Activated naive CD4-positive, alpha-beta T cell treated with anti-CD3 and anti-CD28 coated beads, Interleukin-2, amount 10 ng/mL, durations not matched to agents 7 days and 5 days (primary cell): ENCODE data around the gene RPTOR.
A peak's percentile ranks its signal among the peaks of the same experiment; 100 is the strongest.

Experiments
- CTCF ChIA-PET: fragments of 350-600 bp; sonication (Branson Sonifier 250); formaldehyde crosslinking; loops from one replicate; lab custom pipeline; 2021; ENCODE audit warnings: antibody characterized with exemption; lab: Charles Lee
- DNase-seq: peaks from one replicate; pipeline ENCODE4 v3.0.0-alpha.2; 2020
- H3K27ac Mint-ChIP-seq: one replicate; pipeline ENCODE4 v1.8.0; 2021; ENCODE audit warnings: mild to moderate bottlenecking, moderate library complexity, mixed read lengths
- H3K27me3 Mint-ChIP-seq: one replicate; pipeline ENCODE4 v1.8.0; 2021; ENCODE audit warnings: mild to moderate bottlenecking, mixed read lengths
- H3K36me3 Mint-ChIP-seq: one replicate; pipeline ENCODE4 v1.8.0; 2021; ENCODE audit warnings: mixed read lengths
- H3K4me1 Mint-ChIP-seq: one replicate; pipeline ENCODE4 v1.8.0; 2021; ENCODE audit warnings: mixed read lengths
- H3K4me3 Mint-ChIP-seq: one replicate; pipeline ENCODE4 v1.8.0; 2021; ENCODE audit warnings: mild to moderate bottlenecking, moderate library complexity, mixed read lengths
- H3K9me3 Mint-ChIP-seq: one replicate; pipeline ENCODE4 v1.8.0; 2021; ENCODE audit warnings: mixed read lengths

RPTOR gene

DNA sequence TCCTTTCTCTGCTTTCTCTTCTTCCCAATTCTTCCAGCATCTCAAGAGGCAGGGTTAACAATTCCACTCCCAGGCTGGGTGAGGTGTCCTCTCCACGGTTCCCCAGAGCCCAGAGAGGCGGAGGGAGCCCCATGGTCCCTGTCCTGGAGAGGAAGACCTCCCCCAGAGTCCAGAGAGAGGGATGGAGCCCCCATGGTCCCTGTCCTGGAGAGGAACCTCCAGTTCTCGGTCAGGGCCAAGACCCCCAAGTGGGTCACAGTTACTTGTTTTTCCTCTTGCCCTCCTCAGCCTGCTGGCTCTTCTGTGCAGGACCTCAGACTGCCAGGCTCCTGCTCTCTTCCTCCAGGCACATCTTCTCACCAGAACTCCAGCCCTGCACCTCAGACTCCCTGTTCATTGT is 135.2 kb downstream of the RPTOR start:
- Mint-ChIP-seq H3K4me1 (peaks cover 60% of the 10 kb centered on the region), H3K27ac (peak overlapping the region; percentile 92)

GRCh38 chr17:80681215-80681614 is 136.6 kb downstream of the RPTOR start:
- Mint-ChIP-seq H3K4me3 (no peak overlapping the region), H3K4me1 (peaks cover 46% of the 10 kb centered on the region), H3K9me3 (no peaks in the 10 kb centered on the region), H3K27ac (no peak overlapping the region), H3K27me3 (no peaks in the 10 kb centered on the region), H3K36me3 (peaks cover 27% of the 10 kb centered on the region)
- CTCF ChIA-PET, result no interaction called here
- no peak for DNase-seq

More for the DNA sequence above, 135.2 kb downstream of the RPTOR start:
- Mint-ChIP-seq H3K4me3 (no peak overlapping the region), H3K27me3 (no peaks in the 10 kb centered on the region), H3K36me3 (peaks cover 32% of the 10 kb centered on the region), H3K9me3 (no peaks in the 10 kb centered on the region)
- no peak for DNase-seq
- CTCF ChIA-PET, result no interaction called here

- H3K27me3 Mint-ChIP-seq, result no peaks in the 10 kb centered on the region
Measured at GRCh38 chr17:80682372-80682771, 137.7 kb downstream of the RPTOR start.

DNA sequence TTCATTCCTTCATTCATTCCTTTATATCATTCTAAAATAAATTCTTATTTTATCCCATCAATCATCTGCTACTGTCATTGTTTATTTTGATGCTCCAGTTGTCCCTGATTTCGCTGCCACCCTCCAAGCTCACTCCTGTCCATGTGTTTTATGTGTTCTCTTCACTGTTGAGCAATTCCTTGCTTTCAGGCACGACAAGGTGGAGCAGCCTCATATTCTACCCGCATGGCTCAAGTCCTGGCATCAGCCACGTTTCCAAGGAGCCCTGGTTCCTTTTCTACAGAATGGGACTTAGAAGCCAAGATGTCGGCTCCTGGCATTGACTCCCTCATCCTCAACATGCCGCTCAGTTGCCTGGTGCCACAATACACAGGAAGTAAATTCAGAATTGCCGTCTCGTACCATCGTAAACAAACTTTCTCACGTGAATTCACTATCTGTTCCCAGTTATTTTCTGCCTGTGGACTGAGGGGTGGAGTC is 139.0 kb downstream of the RPTOR start:
- DNase-seq, result no peak
- Mint-ChIP-seq H3K27me3 (no peaks in the 10 kb centered on the region), H3K36me3 (peaks cover 24% of the 10 kb centered on the region), H3K4me3 (no peak overlapping the region), H3K9me3 (no peaks in the 10 kb centered on the region), H3K27ac (no peak overlapping the region), H3K4me1 (peaks cover 31% of the 10 kb centered on the region)
- CTCF ChIA-PET, result interaction anchor here (1.4 kb wide), 1 partner anchor 108 kb away, joined by 3 read pairs; no protein-coding TSS in a partner anchor

More at GRCh38 chr17:80682372-80682771, 137.7 kb downstream of the RPTOR start:
- no peak for DNase-seq
- CTCF ChIA-PET, result interaction anchor here (0.9 to 1.4 kb wide), 2 partner anchors 54 to 107 kb away, joined by 3 to 4 read pairs; no protein-coding TSS in a partner anchor
- Mint-ChIP-seq H3K9me3 (no peaks in the 10 kb centered on the region), H3K4me1 (peaks cover 40% of the 10 kb centered on the region), H3K27ac (no peak overlapping the region), H3K4me3 (no peak overlapping the region), H3K36me3 (peaks cover 29% of the 10 kb centered on the region)

- H3K27me3 Mint-ChIP-seq, result no peaks in the 10 kb centered on the region
- no peak overlapping the region for H3K27ac Mint-ChIP-seq
- H3K4me1 Mint-ChIP-seq, result peaks cover 16% of the 10 kb centered on the region
- H3K4me3 Mint-ChIP-seq, result no peak overlapping the region
- DNase-seq, result no peak
- H3K36me3 Mint-ChIP-seq, result peaks cover 29% of the 10 kb centered on the region
- no peaks in the 10 kb centered on the region for H3K9me3 Mint-ChIP-seq
- CTCF ChIA-PET, result no interaction called here
Measured at GRCh38 chr17:80687839-80688238, 143.2 kb downstream of the RPTOR start.

GRCh38 chr17:80689129-80689619 is 144.5 kb downstream of the RPTOR start:
- Mint-ChIP-seq H3K27me3 (no peaks in the 10 kb centered on the region), H3K4me3 (no peak overlapping the region), H3K36me3 (peaks cover 20% of the 10 kb centered on the region), H3K27ac (no peak overlapping the region), H3K4me1 (peaks cover 16% of the 10 kb centered on the region), H3K9me3 (no peaks in the 10 kb centered on the region)
- no peak for DNase-seq
- CTCF ChIA-PET, result no interaction called here

GRCh38 chr17:80691784-80692183 is 147.1 kb downstream of the RPTOR start:
- Mint-ChIP-seq H3K27me3 (no peaks in the 10 kb centered on the region), H3K9me3 (no peaks in the 10 kb centered on the region), H3K4me3 (no peak overlapping the region), H3K36me3 (peaks cover 19% of the 10 kb centered on the region), H3K27ac (no peak overlapping the region), H3K4me1 (peaks cover 37% of the 10 kb centered on the region)
- CTCF ChIA-PET, result no interaction called here
- DNase-seq, result no peak

DNA sequence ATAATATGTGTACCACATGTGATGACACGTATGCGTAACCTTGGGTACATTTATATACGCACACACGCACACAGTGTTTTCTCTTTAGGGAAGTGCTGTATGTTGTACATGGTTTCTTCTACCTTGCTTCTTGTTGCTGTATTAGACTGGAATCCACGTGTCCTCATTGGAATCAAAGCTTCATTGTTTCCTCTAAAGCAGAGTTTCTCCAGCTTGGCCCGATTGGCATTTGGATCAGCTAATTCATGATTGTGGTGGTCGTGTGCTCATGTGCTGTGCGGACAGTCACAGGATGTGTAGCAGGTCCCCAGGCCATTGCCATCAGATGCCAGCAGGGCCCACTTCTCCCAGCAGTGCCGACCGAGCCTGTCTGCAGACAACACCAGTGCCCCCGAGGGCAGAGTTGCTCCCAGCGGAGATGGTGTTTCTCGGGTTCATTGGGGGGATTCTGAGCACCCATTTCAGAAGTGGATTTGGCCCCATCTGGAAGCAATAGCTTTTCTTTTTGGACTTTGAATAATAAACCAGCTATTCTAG is 148.4 kb downstream of the RPTOR start:
- no peak for DNase-seq
- Mint-ChIP-seq H3K9me3 (no peaks in the 10 kb centered on the region), H3K27me3 (no peaks in the 10 kb centered on the region), H3K4me3 (no peak overlapping the region), H3K36me3 (peaks cover 18% of the 10 kb centered on the region), H3K27ac (no peak overlapping the region), H3K4me1 (peaks cover 43% of the 10 kb centered on the region)
- CTCF ChIA-PET, result no interaction called here

- Mint-ChIP-seq H3K4me3 (no peak overlapping the region), H3K27me3 (no peaks in the 10 kb centered on the region), H3K36me3 (peaks cover 15% of the 10 kb centered on the region), H3K9me3 (no peaks in the 10 kb centered on the region), H3K27ac (no peak overlapping the region), H3K4me1 (peaks cover 40% of the 10 kb centered on the region)
- CTCF ChIA-PET, result interaction anchor here (1.3 kb wide), 1 partner anchor 73 kb away, joined by 4 read pairs; no protein-coding TSS in a partner anchor
- DNase-seq, result no peak
Measured at GRCh38 chr17:80693511-80693910, 148.9 kb downstream of the RPTOR start.

GRCh38 chr17:80694085-80694991 is 149.7 kb downstream of the RPTOR start:
- peaks cover 12% of the 10 kb centered on the region for H3K36me3 Mint-ChIP-seq
- no peak for DNase-seq
- H3K4me1 Mint-ChIP-seq, result peaks cover 43% of the 10 kb centered on the region
- H3K9me3 Mint-ChIP-seq, result no peaks in the 10 kb centered on the region
- H3K27ac Mint-ChIP-seq, result no peak overlapping the region
- CTCF ChIA-PET, result interaction anchor here (1.3 kb wide), 1 partner anchor 73 kb away, joined by 4 read pairs; no protein-coding TSS in a partner anchor
- H3K27me3 Mint-ChIP-seq, result no peaks in the 10 kb centered on the region
- no peak overlapping the region for H3K4me3 Mint-ChIP-seq

DNA sequence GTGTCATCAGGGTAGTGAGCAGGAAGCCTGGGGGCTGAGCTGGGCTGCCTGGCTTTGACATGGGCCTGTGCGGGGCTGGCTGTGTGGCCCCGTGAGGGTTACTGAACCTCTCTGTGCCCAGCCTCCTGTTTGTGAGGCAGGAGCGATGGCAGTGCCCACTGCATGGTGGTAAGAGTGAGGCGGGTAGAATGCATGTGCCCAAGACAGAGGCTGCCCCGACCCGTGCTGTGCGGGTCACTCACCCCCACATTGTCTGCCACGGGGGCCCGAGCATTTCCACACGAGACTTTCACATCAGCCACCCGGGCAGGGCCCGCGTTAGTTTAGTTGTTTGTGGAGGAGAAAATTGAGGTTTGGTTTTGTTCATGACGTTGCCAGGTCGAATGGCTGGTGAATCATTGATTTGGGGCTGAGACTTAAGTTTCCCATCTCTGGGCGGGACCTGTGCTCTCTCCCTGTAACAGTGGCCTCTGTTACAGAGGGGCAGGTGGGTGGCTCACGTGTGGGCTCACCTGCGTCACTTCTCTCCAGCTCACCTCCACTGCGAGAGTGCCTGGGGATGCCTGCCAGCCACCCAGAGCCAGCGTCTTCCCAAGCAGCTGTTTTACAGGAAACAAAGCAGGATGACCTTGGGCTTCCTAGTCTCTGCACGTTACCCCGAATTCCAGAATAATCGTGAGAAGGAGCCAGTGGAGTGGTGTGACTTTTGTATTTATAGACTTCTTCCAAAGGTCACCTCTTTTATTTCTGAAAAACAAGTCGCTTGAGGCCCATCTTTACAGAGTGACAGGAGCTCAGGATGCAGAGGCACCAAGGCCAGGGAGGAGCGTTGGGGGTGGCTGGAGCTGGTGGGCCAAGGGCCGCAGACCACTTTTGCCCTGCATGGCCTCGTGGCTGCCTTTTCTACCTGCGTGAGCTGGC is 150.6 kb downstream of the RPTOR start:
- no peak for DNase-seq
- no peak overlapping the region for H3K4me3 Mint-ChIP-seq
- peaks cover 16% of the 10 kb centered on the region for H3K36me3 Mint-ChIP-seq
- no peaks in the 10 kb centered on the region for H3K27me3 Mint-ChIP-seq
- peaks cover 6% of the 10 kb centered on the region for H3K9me3 Mint-ChIP-seq
- CTCF ChIA-PET, result no interaction called here
- peaks cover 47% of the 10 kb centered on the region for H3K4me1 Mint-ChIP-seq
- H3K27ac Mint-ChIP-seq, result no peak overlapping the region

- no peaks in the 10 kb centered on the region for H3K27me3 Mint-ChIP-seq
- peaks cover 18% of the 10 kb centered on the region for H3K36me3 Mint-ChIP-seq
- peaks cover 49% of the 10 kb centered on the region for H3K4me1 Mint-ChIP-seq
- H3K9me3 Mint-ChIP-seq, result peaks cover 11% of the 10 kb centered on the region
- CTCF ChIA-PET, result no interaction called here
- no peak overlapping the region for H3K27ac Mint-ChIP-seq
- no peak for DNase-seq
- no peak overlapping the region for H3K4me3 Mint-ChIP-seq
Measured at GRCh38 chr17:80695979-80696378, 151.3 kb downstream of the RPTOR start.

- H3K4me3 Mint-ChIP-seq, result no peak overlapping the region
- H3K9me3 Mint-ChIP-seq, result peaks cover 15% of the 10 kb centered on the region
- H3K36me3 Mint-ChIP-seq, result peaks cover 21% of the 10 kb centered on the region
- DNase-seq, result no peak
- no peaks in the 10 kb centered on the region for H3K27me3 Mint-ChIP-seq
- H3K4me1 Mint-ChIP-seq, result peaks cover 48% of the 10 kb centered on the region
- CTCF ChIA-PET, result no interaction called here
- no peak overlapping the region for H3K27ac Mint-ChIP-seq
Measured at GRCh38 chr17:80696456-80696855, 151.8 kb downstream of the RPTOR start.

- Mint-ChIP-seq H3K27me3 (no peaks in the 10 kb centered on the region), H3K4me3 (no peak overlapping the region), H3K9me3 (peaks cover 18% of the 10 kb centered on the region), H3K36me3 (peaks cover 26% of the 10 kb centered on the region), H3K4me1 (peaks cover 50% of the 10 kb centered on the region), H3K27ac (peak overlapping the region; percentile 69)
- no peak for DNase-seq
- CTCF ChIA-PET, result no interaction called here
Measured at GRCh38 chr17:80696964-80697363, 152.3 kb downstream of the RPTOR start.
